GM19023 (cell line): ENCODE measurements around the gene MPP7.

Experiments used
- ATAC-seq: cut with Tn5 transposase; IDR thresholded peaks from one replicate; pipeline ENCODE4 v1.9.1; 2021; ENCODE audit warnings: mild to moderate bottlenecking, moderate library complexity; ENCODE audit not compliant: unreplicated experiment

MPP7 gene

GRCh38 chr10:28307267-28307666 lies 4.4 kb upstream of the MPP7 start:
- no peak for ATAC-seq

- ATAC-seq = no peak
These were observed 2.7 kb upstream of the MPP7 start for GRCh38 chr10:28305553-28305952.

- no peak for ATAC-seq
These were observed 1.2 kb upstream of the MPP7 start for GRCh38 chr10:28304032-28304571.

- no peak for ATAC-seq
These were observed 739 bp downstream of the MPP7 start for GRCh38 chr10:28302012-28302637.

DNA sequence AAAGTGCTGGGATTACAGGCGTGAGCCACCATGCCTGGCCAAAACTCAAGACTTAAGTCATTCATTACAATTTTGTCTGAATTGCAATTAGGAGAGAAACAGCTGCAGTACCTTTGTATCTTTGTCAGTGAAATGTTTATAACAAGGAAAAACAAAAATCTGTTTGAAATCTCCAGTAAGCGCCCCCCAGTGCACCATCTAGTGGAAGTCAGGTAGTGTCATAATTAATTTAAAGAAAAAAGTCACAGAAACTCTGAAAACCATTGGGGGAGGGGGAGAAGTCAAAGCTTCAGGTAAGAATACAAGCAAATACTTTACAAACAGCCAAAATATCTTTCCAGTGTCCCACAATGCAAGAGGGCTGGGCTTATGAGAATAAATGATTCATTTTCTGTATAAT lies 2.8 kb downstream of the MPP7 start:
- ATAC-seq = no peak

DNA sequence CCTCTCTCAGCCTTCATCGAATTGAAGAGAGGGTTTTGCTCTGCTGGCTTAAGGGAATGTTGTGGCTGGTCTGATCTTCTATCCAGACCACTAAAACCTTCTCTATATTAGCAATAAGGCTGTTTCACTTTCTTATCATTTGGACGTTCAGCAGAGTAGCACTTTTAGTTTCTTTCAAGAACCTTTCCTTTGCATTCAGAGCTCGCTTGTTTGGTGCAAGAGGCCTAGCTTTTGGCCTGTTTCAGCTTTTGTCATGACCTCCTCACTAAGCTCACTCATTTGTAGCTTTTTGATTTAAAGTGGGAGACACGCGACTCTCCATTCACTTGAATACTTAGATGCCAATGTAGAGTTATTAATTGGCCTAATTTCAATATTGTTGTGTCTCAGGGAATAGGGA lies 3.9 kb downstream of the MPP7 start:
- ATAC-seq = no peak

- no peak for ATAC-seq
These were observed 6.8 kb downstream of the MPP7 start for GRCh38 chr10:28296023-28296422.

DNA sequence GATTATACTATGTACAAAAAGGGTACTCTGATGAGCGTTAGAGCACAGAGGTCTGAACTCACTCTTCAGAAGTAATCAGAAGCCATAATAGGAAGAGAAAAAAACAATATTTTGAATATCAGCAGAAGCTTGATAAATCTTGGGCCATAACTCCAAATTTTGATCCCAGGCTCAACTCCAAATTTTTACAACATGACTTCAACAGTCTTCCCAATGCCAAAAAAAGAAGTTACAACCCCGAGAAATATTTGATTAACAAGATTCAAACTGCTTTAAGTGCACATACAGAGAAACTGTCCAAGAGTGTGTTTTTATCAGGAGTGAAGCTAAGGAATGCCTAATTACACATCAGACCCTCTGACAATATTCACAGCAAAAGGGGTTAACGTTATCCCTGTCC lies 7.5 kb downstream of the MPP7 start:
- ATAC-seq = no peak

DNA sequence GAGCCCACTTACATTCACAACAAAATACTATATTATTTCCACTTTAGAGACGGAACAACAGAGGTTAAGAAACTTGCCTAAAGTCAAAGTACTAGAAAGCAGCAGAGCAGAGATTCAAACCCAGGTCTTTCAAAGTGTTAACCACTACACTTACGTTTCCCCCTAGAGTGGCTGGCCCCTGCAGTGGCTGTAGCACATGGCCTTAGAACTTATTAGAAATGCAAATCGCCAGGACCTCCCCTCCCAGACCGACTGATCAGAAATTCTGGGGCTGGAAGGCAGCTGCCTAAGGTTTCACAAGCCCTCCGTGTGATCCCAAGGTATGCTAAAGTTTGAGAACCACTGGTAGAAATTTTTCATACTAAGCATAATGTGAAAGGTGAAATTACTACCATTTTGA lies 8.1 kb downstream of the MPP7 start:
- no peak for ATAC-seq

DNA sequence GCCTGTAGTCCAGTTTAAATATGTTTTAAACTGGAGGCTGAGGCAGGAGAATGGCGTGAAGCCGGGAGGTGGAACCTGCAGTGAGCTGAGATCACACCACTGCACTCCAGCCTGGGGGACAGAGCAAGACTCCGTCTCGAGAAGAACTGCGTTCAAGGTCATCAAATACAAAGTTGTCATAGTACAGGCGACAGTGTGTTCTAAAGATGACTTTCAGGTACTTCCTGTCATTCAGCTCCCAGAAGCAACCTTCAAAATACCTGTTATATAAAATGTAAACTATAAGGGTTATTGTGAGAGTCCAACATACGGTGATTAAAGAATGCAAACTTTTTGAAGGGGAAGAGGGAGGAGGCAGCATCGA lies 8.7 kb downstream of the MPP7 start:
- no peak for ATAC-seq

DNA sequence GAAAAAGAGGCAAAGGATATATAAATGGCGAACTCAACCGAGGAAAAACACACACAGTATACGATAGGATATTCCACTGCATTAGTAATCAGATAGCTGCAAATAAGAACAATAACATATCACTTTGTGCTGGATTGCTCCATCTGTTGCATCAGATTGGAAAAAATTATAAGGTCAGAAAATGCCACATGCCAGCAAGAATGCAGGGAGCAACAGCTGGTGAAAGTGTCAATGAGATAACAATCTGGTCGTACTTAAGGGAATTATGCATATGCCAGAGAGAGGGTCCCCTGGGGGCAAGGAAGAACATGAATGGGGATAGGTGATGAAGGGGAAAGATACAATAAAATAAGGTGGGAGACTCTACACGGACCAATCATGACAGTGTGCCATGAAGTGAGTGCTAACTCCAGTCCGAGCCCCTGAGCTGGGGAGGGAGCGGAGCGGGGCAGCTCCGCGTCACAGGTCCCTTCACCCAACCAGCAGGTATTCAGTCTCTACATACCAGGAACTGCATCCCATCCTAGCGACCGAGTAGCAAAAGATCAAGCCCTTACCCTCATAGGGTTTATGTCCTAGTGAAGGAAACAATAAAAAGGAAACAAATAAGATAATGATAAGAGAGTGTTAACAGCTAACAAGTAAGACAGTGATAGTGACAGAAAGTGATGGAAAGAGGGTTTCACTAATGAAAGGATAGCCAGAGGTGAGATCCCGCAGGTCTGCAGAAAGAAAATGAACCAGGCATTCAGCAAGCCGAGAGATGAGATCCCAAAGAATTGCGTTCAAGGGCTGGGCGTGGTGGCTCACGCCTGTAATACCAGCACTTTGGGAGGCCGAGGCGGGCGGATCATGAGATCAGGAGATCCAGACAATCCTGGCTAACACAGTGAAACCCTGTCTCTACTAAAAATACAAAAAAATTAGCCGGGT lies 9.4 kb downstream of the MPP7 start:
- ATAC-seq = no peak

- ATAC-seq = no peak
These were observed 11.0 kb downstream of the MPP7 start for GRCh38 chr10:28291881-28292297.

DNA sequence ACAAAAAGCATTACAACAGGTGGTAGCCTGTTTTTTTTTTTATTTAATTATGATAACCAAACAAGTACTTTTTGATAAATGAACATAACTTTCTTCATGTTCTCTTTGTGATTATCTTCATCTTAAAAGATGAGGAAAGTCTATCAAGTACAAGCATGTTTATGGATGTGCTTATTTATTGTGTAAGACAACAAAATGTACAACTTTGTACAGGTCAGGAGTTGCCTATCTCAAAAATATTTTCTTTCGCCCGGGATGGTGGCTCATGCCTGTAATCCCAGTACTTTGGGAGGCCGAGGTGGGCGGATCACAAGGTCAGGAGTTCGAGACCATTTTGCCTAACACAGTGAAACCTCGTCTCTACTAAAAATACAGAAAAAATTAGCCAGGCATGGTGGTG lies 17.0 kb downstream of the MPP7 start:
- ATAC-seq = no peak

DNA sequence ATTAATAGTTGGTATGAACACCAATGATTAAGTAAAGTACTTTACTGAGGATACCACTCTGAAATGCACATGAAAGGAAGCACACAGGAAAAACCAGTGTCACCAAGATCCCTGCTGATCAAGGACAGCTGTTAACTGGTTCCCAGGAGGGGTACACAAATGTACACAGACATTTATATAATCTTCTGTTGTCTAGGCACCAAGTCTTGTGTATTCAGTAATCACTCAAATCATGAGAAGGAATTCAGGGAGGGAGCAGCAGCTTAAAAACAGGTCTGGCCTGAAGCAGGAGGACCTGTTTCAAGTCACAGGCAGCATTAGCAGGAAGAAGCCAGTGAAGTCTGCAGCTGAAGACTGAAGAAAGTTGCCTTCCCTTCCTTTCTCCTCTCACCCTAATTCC lies 18.7 kb downstream of the MPP7 start:
- ATAC-seq = no peak

DNA sequence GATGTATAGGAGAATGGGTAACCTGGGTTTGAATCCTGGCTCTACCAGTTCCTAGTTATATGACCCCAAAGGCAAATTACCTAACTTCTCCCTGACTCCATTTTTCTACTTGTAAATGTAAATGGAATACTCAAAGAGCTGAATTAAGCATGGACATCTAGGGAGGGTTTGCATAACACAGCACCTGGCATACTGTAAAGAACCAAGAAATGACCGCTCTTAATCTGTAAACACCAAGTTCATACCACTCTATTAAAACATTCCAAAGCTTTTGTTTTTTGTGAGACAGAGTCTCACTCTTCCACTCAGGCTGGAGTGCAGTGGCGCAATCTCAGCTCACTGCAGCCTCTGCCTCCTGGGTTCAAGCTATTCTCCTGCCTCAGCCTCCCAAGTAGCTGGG lies 19.6 kb downstream of the MPP7 start:
- ATAC-seq = no peak

DNA sequence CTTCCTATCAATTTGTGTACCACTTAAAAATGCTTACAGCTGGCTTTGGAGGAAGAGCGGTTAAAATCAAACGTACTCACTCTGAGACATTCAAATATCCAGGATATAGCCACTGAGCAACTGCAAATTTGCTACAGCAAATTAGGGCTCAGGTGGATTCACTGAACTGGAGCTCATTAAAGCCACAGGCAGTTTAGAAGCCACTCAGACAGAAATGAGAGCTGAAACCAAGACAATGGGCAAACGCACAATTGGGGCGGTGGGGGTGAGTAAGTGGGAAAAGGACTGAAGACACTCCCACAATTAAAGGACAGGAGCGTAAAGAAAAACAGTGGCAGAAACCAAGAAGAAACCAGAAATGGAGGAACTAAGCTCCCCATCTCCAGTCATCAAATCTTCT lies 20.5 kb downstream of the MPP7 start:
- ATAC-seq = no peak

- ATAC-seq = no peak
These were observed 21.0 kb downstream of the MPP7 start for GRCh38 chr10:28281726-28282315.

- no peak for ATAC-seq
These were observed 22.2 kb downstream of the MPP7 start for GRCh38 chr10:28280652-28281051.

DNA sequence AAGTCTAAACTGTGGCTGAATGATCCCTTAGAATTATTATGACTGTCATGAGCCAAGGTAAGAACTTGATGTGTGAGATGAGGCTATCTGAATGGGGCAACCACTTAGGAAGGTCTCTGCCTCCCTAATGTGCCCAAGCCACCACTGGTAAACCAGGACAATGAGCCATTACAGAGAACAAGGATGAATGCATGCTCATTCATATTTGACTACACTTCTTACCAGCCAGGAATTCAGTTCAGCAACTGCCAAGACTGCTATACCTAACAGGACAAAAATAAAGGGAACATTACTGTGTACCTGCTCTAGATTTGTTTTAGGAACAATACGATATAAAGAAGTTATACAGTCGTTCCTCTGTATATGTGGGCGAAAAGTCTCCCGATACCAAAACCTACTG lies 23.0 kb downstream of the MPP7 start:
- ATAC-seq = no peak

GRCh38 chr10:28278842-28279241 lies 24.0 kb downstream of the MPP7 start:
- no peak for ATAC-seq

DNA sequence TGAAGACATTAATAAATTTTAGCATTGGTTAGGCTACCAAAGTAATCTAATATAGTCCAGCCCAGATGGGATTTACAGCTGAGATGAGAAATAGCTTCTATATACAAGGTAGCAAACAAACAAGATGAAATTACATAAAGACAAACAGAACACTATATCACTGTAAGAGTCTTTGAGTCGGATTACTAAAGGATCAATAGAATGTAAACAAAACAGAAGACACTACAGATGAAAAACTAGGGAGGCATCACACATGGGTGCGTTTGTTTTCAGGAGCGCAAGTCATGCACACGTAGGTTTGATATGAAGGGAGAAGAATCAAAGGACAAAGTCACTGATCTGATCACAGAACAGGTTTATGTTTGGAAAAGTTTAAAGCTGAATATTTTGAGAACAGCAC lies 26.5 kb downstream of the MPP7 start:
- ATAC-seq = no peak

DNA sequence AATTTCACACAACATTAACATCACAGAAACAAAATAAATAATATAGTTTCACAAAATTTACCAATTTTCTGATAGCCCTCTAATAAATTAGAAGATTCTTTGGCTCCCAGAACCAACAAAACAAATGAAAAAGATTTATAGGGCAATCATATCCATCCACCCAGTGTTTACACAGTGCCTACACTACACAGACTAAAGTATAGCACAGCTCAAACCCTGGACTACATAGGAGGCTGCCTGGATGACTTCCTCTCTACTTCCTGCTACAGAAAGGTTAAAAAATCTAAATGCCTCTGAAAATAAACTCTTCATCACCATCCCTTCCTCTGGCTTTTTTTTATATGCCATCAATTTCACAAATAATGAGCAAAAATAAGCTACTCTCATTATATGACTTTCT lies 28.4 kb downstream of the MPP7 start:
- no peak for ATAC-seq
